Measurements from ENCODE around the gene SERPINA3.

DNA sequence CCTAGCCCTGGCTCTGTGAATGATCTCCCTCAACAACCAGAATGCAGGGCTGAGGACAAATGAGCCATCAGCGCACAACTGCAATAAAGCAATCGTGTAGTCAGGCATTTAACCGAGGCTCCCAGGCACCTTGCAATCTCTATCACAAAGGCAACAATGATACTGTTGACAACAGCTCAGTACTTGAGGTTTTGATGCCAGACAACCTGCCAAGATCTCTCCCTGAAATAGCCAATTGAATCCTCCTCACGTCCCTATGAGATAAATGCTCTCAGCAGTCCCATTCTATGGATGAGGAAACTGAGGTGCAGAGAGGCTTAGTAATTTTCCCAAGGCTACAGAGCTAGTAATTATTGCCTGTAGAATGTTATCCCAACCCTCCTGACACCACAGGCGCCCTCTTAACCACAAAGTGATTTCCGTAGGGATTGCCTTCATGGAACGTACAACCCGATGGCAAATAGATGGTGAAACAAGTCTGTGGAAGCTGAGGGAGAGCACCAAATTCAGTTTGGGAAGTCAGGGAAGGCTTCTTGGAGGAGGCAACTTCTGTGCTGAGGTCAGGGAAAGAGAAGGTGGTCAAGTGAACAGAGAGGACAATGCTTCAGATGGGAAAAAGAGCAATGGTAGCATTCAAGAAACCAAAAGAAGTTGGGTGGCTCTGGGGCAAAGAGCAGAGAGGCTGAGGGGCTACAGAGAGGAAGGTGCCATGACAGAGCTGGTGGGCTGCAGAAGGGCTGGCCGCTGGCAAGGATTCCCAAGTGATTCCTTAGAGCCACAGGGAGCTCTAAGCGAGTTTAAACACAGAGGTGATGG lies 12.6 kb downstream of the SERPINA3 start:
- TF ChIP-seq, protein P1, sequence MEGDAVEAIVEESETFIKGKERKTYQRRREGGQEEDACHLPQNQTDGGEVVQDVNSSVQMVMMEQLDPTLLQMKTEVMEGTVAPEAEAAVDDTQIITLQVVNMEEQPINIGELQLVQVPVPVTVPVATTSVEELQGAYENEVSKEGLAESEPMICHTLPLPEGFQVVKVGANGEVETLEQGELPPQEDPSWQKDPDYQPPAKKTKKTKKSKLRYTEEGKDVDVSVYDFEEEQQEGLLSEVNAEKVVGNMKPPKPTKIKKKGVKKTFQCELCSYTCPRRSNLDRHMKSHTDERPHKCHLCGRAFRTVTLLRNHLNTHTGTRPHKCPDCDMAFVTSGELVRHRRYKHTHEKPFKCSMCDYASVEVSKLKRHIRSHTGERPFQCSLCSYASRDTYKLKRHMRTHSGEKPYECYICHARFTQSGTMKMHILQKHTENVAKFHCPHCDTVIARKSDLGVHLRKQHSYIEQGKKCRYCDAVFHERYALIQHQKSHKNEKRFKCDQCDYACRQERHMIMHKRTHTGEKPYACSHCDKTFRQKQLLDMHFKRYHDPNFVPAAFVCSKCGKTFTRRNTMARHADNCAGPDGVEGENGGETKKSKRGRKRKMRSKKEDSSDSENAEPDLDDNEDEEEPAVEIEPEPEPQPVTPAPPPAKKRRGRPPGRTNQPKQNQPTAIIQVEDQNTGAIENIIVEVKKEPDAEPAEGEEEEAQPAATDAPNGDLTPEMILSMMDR (conservative IDR thresholded peaks at IDR 0.05 in 1 of 2, IDR thresholded peaks at IDR 0.05 in 1 of 2; ENCODE audit: extremely low read depth in 1 of 2, insufficient read depth in 1 of 2, low read depth in 1 of 2, low read length in 2 of 2): no peak
- TF ChIP-seq EZH2 (IDR thresholded peaks at IDR 0.05; ENCODE audit: borderline replicate concordance, low read length): no peak
